Uterus (tissue), 2 donors: Measurements from ENCODE around the gene SLC46A3.

ENCODE experiments used
- CTCF ChIP-seq, 4 experiments: fragments of 200-600 bp in 2 of 4; fragments of 450-650 bp in 2 of 4; sonication (generic) in 2 of 4; IDR thresholded peaks; one replicate each; pipeline ENCODE4 v1.5.1; 2016 to 2019; ENCODE audit warnings: antibody characterized with exemption in 4 of 4, mild to moderate bottlenecking in 2 of 4, moderate library complexity in 1 of 4
- POLR2A ChIP-seq, 2 donors: fragments of 450-650 bp; IDR thresholded peaks; one replicate each; pipeline ENCODE4 v1.6.1; 2016; ENCODE audit warnings: antibody characterized with exemption in 2 of 2, mild to moderate bottlenecking in 1 of 2, moderate library complexity in 1 of 2

- TF ChIP-seq POLR2A (IDR thresholded peaks at IDR 0.05) = no peak
- peak in 1 of 4 experiments; percentile 4 for TF ChIP-seq CTCF (IDR thresholded peaks at IDR 0.05)
Measured at GRCh38 chr13:28678809-28679208, 40.0 kb downstream of the SLC46A3 start.
